CD8-positive, alpha-beta memory T cell (primary cell): ENCODE measurements around the gene KLHL22. TPM values are rescaled to one million over a fixed set of nuclear protein-coding genes. Genes with fewer than 3 reads are reported as not detected.
A peak's percentile ranks its signal among the peaks of the same experiment; 100 is the strongest.

Source experiments
- CTCF ChIA-PET: fragments of 350-600 bp; sonication (Branson Sonifier 250); formaldehyde crosslinking; loops from one replicate; lab custom pipeline; 2021; ENCODE audit warnings: antibody characterized with exemption; lab: Charles Lee
- POLR2A ChIA-PET: fragments of 350-600 bp; sonication (Branson Sonifier 250); formaldehyde crosslinking; loops from one replicate; lab custom pipeline; 2021; ENCODE audit warnings: antibody characterized with exemption; lab: Charles Lee
- DNase-seq, 5 donors: peaks; one replicate each; pipeline versions ENCODE4 v3.0.0 to v3.0.0-alpha.2; 2020 to 2022; ENCODE audit warnings: mixed read lengths in 1 of 5
- H3K27ac ChIP-seq: one replicate; pipeline ENCODE4 v1.7.0; 2013; ENCODE audit warnings: low read depth, mild to moderate bottlenecking, low read length, moderate library complexity
- H3K27me3 ChIP-seq: 2 replicates; pipeline ENCODE4 v1.7.0; 2013; ENCODE audit warnings: low read length, mild to moderate bottlenecking; ENCODE audit not compliant: insufficient read depth, poor library complexity, severe bottlenecking
- H3K36me3 ChIP-seq: 2 replicates; pipeline ENCODE4 v1.7.0; 2013; ENCODE audit warnings: mild to moderate bottlenecking, low read length, moderate library complexity; ENCODE audit not compliant: insufficient read depth
- H3K4me1 ChIP-seq: 2 replicates; pipeline ENCODE4 v1.7.0; 2013; ENCODE audit warnings: mild to moderate bottlenecking, low read length, moderate library complexity; ENCODE audit not compliant: insufficient read depth
- H3K4me3 ChIP-seq: 2 replicates; pipeline ENCODE4 v1.7.0; 2013; ENCODE audit warnings: mild to moderate bottlenecking, low read length
- H3K9me3 ChIP-seq: 2 replicates; pipeline ENCODE4 v1.7.0; 2013; ENCODE audit warnings: mild to moderate bottlenecking, low read length
- H3K27ac Mint-ChIP-seq, 8 donors: one replicate each; pipeline ENCODE4 v1.8.0; 2020 to 2021; ENCODE audit warnings: mixed read lengths in 8 of 8, mild to moderate bottlenecking in 6 of 8, inconsistent platforms in 3 of 8, moderate library complexity in 3 of 8
- H3K27me3 Mint-ChIP-seq, 2 donors: one replicate each; pipeline ENCODE4 v1.8.0; 2020 to 2021; ENCODE audit warnings: mixed read lengths in 2 of 2, mild to moderate bottlenecking in 1 of 2, moderate library complexity in 1 of 2
- H3K36me3 Mint-ChIP-seq, 3 donors: one replicate each; pipeline ENCODE4 v1.8.0; 2020 to 2021; ENCODE audit warnings: mixed read lengths in 3 of 3, inconsistent platforms in 1 of 3, mild to moderate bottlenecking in 1 of 3
- H3K4me1 Mint-ChIP-seq, 3 donors: one replicate each; pipeline ENCODE4 v1.8.0; 2020 to 2021; ENCODE audit warnings: mixed read lengths in 3 of 3, inconsistent platforms in 1 of 3, mild to moderate bottlenecking in 1 of 3
- H3K4me3 Mint-ChIP-seq, 7 donors: one replicate each; pipeline ENCODE4 v1.8.0; 2020 to 2021; ENCODE audit warnings: mixed read lengths in 7 of 7, mild to moderate bottlenecking in 6 of 7, moderate library complexity in 4 of 7, inconsistent platforms in 2 of 7
- H3K9me3 Mint-ChIP-seq, 5 donors: one replicate each; pipeline ENCODE4 v1.8.0; 2020 to 2022; ENCODE audit warnings: mixed read lengths in 5 of 5, mild to moderate bottlenecking in 3 of 5, moderate library complexity in 2 of 5, inconsistent platforms in 1 of 5
- polyA plus RNA-seq: library from polyadenylated mRNA; unstranded; fragments of 300-500 nt; fragmentation: Illumina TruSeq; gene quantifications from one replicate; pipeline ENCODE4 v1.2.3, GENCODE V29; 2021
- total RNA-seq, 2 experiments: library from RNA; stranded (reverse); gene quantifications; one replicate each; pipeline ENCODE4 v1.2.3, GENCODE V29; 2021

The KLHL22 gene
- total and polyA plus RNA-seq, 3 experiments from 2014 or later: 17.2 to 25.4 (median 17.6) TPM

- no peak for DNase-seq
- Mint-ChIP-seq H3K4me3 (peak overlapping the region in 1 of 7 donors; percentile 32), H3K27ac (peak overlapping the region in 3 of 8 donors; percentile 51 to 98 (median 73)), H3K36me3 (peaks cover 0 to 67% (median 7%) of the 10 kb centered on the region in 3 donors), H3K4me1 (peaks cover 69 to 84% (median 78%) of the 10 kb centered on the region in 3 donors), H3K27me3 (no peaks in the 10 kb centered on the region), H3K9me3 (no peaks in the 10 kb centered on the region)
- Histone ChIP-seq H3K36me3 (peaks cover 25% of the 10 kb centered on the region), H3K4me1 (peaks cover 59% of the 10 kb centered on the region), H3K9me3 (no peaks in the 10 kb centered on the region), H3K4me3 (no peak overlapping the region), H3K27ac (no peak overlapping the region), H3K27me3 (no peaks in the 10 kb centered on the region)
- ChIA-PET POLR2A (no interaction called here), CTCF (no interaction called here)
Observed at GRCh38 chr22:20516399-20516798, 20.8 kb upstream of the KLHL22 start.

DNA sequence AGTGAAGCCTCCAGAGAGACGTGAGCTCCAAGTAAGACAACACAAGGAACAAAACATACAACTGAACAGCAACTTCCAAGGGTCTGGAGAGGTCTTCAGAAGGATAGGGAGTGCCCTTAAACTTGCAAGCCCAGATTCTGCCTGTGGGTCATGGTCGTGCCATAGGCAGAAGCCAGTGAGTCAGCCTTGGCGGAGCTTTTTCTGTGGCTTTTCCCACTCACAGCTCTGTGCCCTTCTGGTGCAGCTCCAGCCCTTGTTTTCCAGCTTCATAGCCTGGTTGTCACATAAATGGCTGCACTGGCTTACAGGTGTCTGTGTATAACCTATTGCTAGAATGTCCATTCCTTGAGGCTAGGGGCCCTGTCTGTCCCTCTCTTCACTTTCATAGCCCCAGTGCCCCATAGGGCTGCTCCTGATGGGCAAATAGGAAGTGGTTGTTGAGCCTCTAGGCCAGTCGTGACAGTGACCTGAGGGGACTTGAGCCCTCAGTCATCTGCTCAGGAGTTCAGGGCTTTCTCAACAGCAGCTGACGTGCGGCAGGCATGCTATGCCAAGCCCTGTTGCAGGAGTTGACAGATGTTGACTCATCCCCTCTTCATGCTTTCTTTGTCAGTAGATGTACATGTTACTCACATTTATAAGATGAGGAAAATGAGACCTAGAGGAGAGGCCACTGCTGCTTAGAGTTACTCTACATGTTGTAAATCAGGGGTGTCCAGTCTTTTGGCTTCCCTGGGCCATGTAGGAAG, 19.2 kb upstream of the KLHL22 start:
- peaks cover 71 to 88% (median 83%) of the 10 kb centered on the region in 3 donors for H3K4me1 Mint-ChIP-seq
- POLR2A ChIA-PET: no interaction called here
- peaks cover 71% of the 10 kb centered on the region for H3K4me1 ChIP-seq

GRCh38 chr22:20511578-20512229, 16.1 kb upstream of the KLHL22 start:
- no peak overlapping the region for H3K4me3 ChIP-seq
- DNase-seq: no peak
- POLR2A ChIA-PET: interaction anchor here (1.0 kb wide), 1 partner anchor 13 kb away, joined by 4 read pairs; no protein-coding TSS in a partner anchor
- Mint-ChIP-seq H3K27me3 (peaks cover 0 to 1% of the 10 kb centered on the region in 2 donors), H3K27ac (peak overlapping the region; percentile 69 to 99 (median 88)), H3K9me3 (no peaks in the 10 kb centered on the region), H3K4me3 (peak overlapping the region; percentile 29 to 69 (median 57)), H3K4me1 (peaks cover 67 to 85% (median 78%) of the 10 kb centered on the region in 3 donors), H3K36me3 (peaks cover 0 to 61% (median 12%) of the 10 kb centered on the region in 3 donors)
- peaks cover 15% of the 10 kb centered on the region for H3K36me3 ChIP-seq
- peaks cover 68% of the 10 kb centered on the region for H3K4me1 ChIP-seq
- no peaks in the 10 kb centered on the region for H3K27me3 ChIP-seq
- peak overlapping the region; percentile 10 for H3K27ac ChIP-seq
- no peaks in the 10 kb centered on the region for H3K9me3 ChIP-seq
- CTCF ChIA-PET: interaction anchor here (0.7 to 5.4 kb wide), 7 partner anchors 13 to 58 kb away, joined by 3 to 29 read pairs (median 3); no protein-coding TSS in a partner anchor

More for the DNA sequence above, 19.2 kb upstream of the KLHL22 start:
- CTCF ChIA-PET: interaction anchor here (0.6 to 2.7 kb wide), 4 partner anchors 10 to 55 kb away, joined by 3 to 10 read pairs (median 4); no protein-coding TSS in a partner anchor
- peak overlapping the region in 1 of 7 donors; percentile 40 for H3K4me3 Mint-ChIP-seq
- no peak overlapping the region for H3K27ac ChIP-seq
- H3K36me3 ChIP-seq: peaks cover 16% of the 10 kb centered on the region
- H3K36me3 Mint-ChIP-seq: peaks cover 0 to 65% (median 7%) of the 10 kb centered on the region in 3 donors
- no peaks in the 10 kb centered on the region for H3K9me3 Mint-ChIP-seq
- peak overlapping the region; percentile 28 to 89 (median 56) for H3K27ac Mint-ChIP-seq
- no peaks in the 10 kb centered on the region for H3K27me3 Mint-ChIP-seq
- DNase-seq: no peak
- no peak overlapping the region for H3K4me3 ChIP-seq
- H3K27me3 ChIP-seq: no peaks in the 10 kb centered on the region
- H3K9me3 ChIP-seq: no peaks in the 10 kb centered on the region

DNA sequence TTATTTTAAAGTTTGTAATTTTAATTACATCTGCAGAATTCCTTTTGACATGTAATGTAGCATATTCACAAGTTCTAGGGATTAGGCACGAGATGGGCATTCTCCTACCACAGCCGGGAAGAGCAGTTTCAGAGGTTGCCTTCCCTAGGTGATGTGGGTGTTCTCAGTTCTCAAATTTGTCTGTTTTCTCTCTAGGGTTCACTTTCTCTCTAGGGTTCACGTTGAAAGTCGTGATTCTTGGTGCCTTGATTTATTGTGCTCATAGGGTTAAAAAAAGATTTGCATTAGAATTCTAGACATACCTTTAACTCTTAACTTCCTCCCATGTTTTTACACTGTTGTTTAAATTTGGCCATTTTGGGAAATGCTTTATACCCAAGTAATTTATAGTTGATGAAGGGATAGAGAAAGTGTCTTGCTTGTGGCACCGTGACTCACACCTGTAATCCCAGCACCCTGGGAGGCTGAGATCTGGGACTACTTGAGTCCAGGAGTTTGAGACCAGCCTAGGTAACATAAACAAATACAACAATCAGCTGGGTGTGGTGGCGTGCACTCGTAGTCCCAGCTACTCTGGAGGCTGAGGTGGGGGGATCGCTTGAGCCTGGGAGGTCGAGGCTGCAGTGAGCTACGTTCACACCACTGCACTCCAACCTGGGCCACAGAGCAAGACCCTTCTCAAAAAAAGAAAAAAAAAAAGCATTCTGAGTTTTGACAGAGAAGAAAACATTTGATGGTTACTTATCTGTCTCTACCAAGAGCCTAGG, 15.4 kb upstream of the KLHL22 start:
- Histone ChIP-seq H3K4me1 (peaks cover 63% of the 10 kb centered on the region), H3K9me3 (no peaks in the 10 kb centered on the region), H3K27me3 (no peaks in the 10 kb centered on the region), H3K36me3 (peaks cover 15% of the 10 kb centered on the region), H3K4me3 (no peak overlapping the region), H3K27ac (no peak overlapping the region)
- H3K36me3 Mint-ChIP-seq: peaks cover 0 to 57% (median 12%) of the 10 kb centered on the region in 3 donors
- H3K27me3 Mint-ChIP-seq: peaks cover 0 to 1% of the 10 kb centered on the region in 2 donors
- H3K4me3 Mint-ChIP-seq: peak overlapping the region; percentile 68 to 100 (median 96)
- DNase-seq: no peak
- H3K27ac Mint-ChIP-seq: peak overlapping the region; percentile 63 to 99 (median 86)
- H3K4me1 Mint-ChIP-seq: peaks cover 65 to 81% (median 73%) of the 10 kb centered on the region in 3 donors
- no peaks in the 10 kb centered on the region for H3K9me3 Mint-ChIP-seq
- ChIA-PET CTCF (interaction anchor here (1.2 to 5.4 kb wide), 4 partner anchors 14 to 55 kb away, joined by 3 to 29 read pairs (median 5); no protein-coding TSS in a partner anchor), POLR2A (no interaction called here)

DNA sequence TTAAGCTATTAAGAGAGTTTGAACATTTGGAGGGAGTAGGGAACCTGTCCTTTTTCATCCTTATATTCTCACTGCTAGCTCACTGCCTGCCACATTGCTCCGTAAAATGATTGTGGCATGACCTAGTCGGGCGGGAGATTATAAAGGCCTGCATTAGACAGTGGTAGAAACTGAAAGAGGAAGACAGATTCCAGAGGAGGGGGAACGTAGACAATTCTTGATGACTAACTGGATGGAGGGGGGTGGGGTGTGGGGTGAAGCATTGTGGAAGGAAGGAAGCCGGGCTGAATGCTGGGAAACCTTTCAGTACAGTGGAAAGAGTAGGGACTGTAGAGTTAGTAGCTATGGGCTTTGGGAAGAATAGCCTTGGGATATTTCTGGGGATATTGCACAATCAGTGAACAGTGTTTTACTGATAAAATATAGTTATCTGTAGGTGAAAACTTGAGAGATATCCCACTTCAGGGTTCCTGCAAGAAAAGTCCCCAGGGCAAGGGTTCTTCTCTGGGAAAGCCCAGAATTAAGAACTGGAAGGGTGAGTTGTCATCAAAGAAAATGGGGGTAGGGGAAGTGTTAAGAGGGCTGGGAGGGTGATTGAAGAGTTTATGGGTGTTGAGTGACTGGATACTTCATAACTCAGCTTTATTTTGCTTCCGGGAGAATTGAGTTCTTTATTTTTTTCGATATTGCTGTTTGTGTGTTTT, 13.9 kb upstream of the KLHL22 start:
- peaks cover 55% of the 10 kb centered on the region for H3K4me1 ChIP-seq
- peaks cover 10% of the 10 kb centered on the region for H3K36me3 ChIP-seq
- DNase-seq: peak in 4 of 5 donors; percentile 38 to 54 (median 40)
- CTCF ChIA-PET: interaction anchor here (0.7 to 5.4 kb wide), 7 partner anchors 10 to 232 kb away, joined by 3 to 29 read pairs (median 5); no protein-coding TSS in a partner anchor
- no peaks in the 10 kb centered on the region for H3K9me3 ChIP-seq
- no peaks in the 10 kb centered on the region for H3K27me3 ChIP-seq
- Mint-ChIP-seq H3K27ac (peak overlapping the region; percentile 73 to 99 (median 96)), H3K4me3 (peak overlapping the region; percentile 94 to 100 (median 97)), H3K4me1 (peaks cover 58 to 72% (median 67%) of the 10 kb centered on the region in 3 donors), H3K9me3 (no peaks in the 10 kb centered on the region), H3K36me3 (peaks cover 0 to 49% (median 12%) of the 10 kb centered on the region in 3 donors), H3K27me3 (peaks cover 0 to 1% of the 10 kb centered on the region in 2 donors)
- POLR2A ChIA-PET: interaction anchor here (0.6 to 2.9 kb wide), 4 partner anchors 20 to 193 kb away, joined by 3 to 23 read pairs (median 10); no protein-coding TSS in a partner anchor
- H3K4me3 ChIP-seq: peak overlapping the region; percentile 98
- H3K27ac ChIP-seq: peak overlapping the region; percentile 99

- H3K36me3 Mint-ChIP-seq: peaks cover 0 to 42% (median 12%) of the 10 kb centered on the region in 3 donors
- Histone ChIP-seq H3K4me1 (peaks cover 48% of the 10 kb centered on the region), H3K9me3 (no peaks in the 10 kb centered on the region), H3K4me3 (peak overlapping the region; percentile 98), H3K36me3 (peaks cover 5% of the 10 kb centered on the region), H3K27ac (peak overlapping the region; percentile 99), H3K27me3 (no peaks in the 10 kb centered on the region)
- H3K4me1 Mint-ChIP-seq: peaks cover 51 to 65% (median 60%) of the 10 kb centered on the region in 3 donors
- peak overlapping the region; percentile 73 to 99 (median 97) for H3K27ac Mint-ChIP-seq
- peaks cover 0 to 1% of the 10 kb centered on the region in 2 donors for H3K27me3 Mint-ChIP-seq
- ChIA-PET CTCF (interaction anchor here (0.7 to 5.4 kb wide), 10 partner anchors 11 to 233 kb away, joined by 3 to 29 read pairs (median 4); no protein-coding TSS in a partner anchor), POLR2A (interaction anchor here (0.6 to 2.9 kb wide), 4 partner anchors 11 to 59 kb away, joined by 3 to 23 read pairs (median 12); no protein-coding TSS in a partner anchor)
- no peak for DNase-seq
- H3K4me3 Mint-ChIP-seq: peak overlapping the region; percentile 94 to 100 (median 97)
- no peaks in the 10 kb centered on the region for H3K9me3 Mint-ChIP-seq
Observed at GRCh38 chr22:20508815-20509271, 13.2 kb upstream of the KLHL22 start.
